ENCODE measurements around the gene HS3ST4.
"Not testable (repeated sequence)": the region's sequence is repeated elsewhere in the genome, so short reads cannot be mapped to it uniquely, and the experiment has no call there.

The HS3ST4 gene

GRCh38 chr16:26016989-26017388, 325.2 kb downstream of the HS3ST4 start:
- no peak for TF ChIP-seq ZNF274 (IDR thresholded peaks at IDR 0.05; ENCODE audit: low read depth, low read length)
- no peak for TF ChIP-seq YY1 (IDR thresholded peaks at IDR 0.05; ENCODE audit: insufficient read depth, insufficient read length)
- no peak for TF ChIP-seq SUZ12 (IDR thresholded peaks at IDR 0.05; ENCODE audit: extremely low read depth, insufficient read depth, insufficient read length)
- no peaks in the 10 kb centered on the region for H3K27me3 ChIP-seq (ENCODE audit: insufficient read depth, insufficient read length)
- no peaks in the 10 kb centered on the region for H3K36me3 ChIP-seq (ENCODE audit: insufficient read depth, insufficient read length, low read length)
- peaks cover 8% of the 10 kb centered on the region; the same call in 1 of the 2 replicates for H3K9me3 ChIP-seq (ENCODE audit: insufficient read depth, low read length)
- DNase-seq (ENCODE audit: low read depth, low spot score), result no peak
- no peak overlapping the region for H3K4me3 ChIP-seq (ENCODE audit: insufficient read length, low read depth)
- no peaks in the 10 kb centered on the region for H3K4me1 ChIP-seq (ENCODE audit: insufficient read depth, insufficient read length)
- H3K9ac ChIP-seq (ENCODE audit: insufficient read length, low read depth), result no peak overlapping the region

DNA sequence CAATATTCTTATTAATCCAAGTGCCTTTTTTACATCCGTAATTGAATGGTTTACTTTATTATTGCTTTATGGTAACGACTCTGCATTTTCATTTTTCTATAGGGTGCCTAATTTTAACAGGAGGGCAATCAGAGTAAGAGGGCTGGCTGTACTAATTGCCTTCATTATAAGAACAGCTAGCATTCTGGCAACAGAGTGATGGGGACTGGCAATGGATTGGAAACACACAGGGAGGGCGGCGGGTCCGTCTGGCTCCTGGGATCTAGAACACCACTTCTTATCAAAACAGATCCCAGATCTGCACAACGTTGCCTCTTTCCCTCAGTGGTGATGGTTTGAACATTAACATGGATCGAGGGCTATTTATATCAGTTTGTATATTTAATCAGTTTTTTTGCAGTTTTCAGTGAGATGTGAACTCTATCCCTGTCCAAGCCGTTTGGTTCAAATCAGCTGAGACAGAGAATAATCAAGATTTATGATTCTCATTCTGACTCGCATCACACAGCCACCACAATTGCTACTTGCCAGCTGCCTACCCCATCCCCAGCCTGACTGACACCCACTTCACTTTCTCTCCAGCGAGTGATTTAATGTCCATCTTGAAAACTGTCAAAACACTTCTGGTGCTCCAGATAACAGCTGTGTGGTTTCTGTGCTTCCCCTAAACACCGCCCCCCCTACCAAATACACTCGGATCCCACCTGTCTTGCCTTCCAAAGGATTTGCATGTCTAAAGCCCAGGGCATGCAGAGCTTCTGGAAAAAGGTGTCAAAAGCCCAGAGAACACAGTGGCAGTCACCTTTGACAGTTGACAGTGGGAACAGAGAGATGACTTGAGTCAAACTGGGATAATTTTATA, 327.9 kb downstream of the HS3ST4 start:
- Histone ChIP-seq H3K9me3 (ENCODE audit: insufficient read depth, low read length) (peaks cover 2% of the 10 kb centered on the region; the same call in 1 of the 2 replicates), H3K36me3 (ENCODE audit: insufficient read depth, insufficient read length, low read length) (no peaks in the 10 kb centered on the region), H3K4me1 (ENCODE audit: insufficient read depth, insufficient read length) (no peaks in the 10 kb centered on the region), H3K4me3 (ENCODE audit: insufficient read length, low read depth) (no peak overlapping the region), H3K27me3 (ENCODE audit: insufficient read depth, insufficient read length) (no peaks in the 10 kb centered on the region), H3K9ac (ENCODE audit: insufficient read length, low read depth) (no peak overlapping the region)
- DNase-seq (ENCODE audit: low read depth, low spot score), result no peak
- TF ChIP-seq YY1 (IDR thresholded peaks at IDR 0.05; ENCODE audit: insufficient read depth, insufficient read length) (no peak), ZNF274 (IDR thresholded peaks at IDR 0.05; ENCODE audit: low read depth, low read length) (no peak), SUZ12 (IDR thresholded peaks at IDR 0.05; ENCODE audit: extremely low read depth, insufficient read depth, insufficient read length) (no peak)

GRCh38 chr16:26026709-26027450, 335.1 kb downstream of the HS3ST4 start:
- Histone ChIP-seq H3K4me3 (ENCODE audit: insufficient read length, low read depth) (no peak overlapping the region), H3K36me3 (ENCODE audit: insufficient read depth, insufficient read length, low read length) (no peaks in the 10 kb centered on the region), H3K9me3 (ENCODE audit: insufficient read depth, low read length) (no peaks in the 10 kb centered on the region), H3K27me3 (ENCODE audit: insufficient read depth, insufficient read length) (no peaks in the 10 kb centered on the region), H3K4me1 (ENCODE audit: insufficient read depth, insufficient read length) (no peaks in the 10 kb centered on the region), H3K9ac (ENCODE audit: insufficient read length, low read depth) (no peak overlapping the region)
- TF ChIP-seq SUZ12 (IDR thresholded peaks at IDR 0.05; ENCODE audit: extremely low read depth, insufficient read depth, insufficient read length), result no peak
- TF ChIP-seq YY1 (IDR thresholded peaks at IDR 0.05; ENCODE audit: insufficient read depth, insufficient read length), result no peak
- TF ChIP-seq ZNF274 (IDR thresholded peaks at IDR 0.05; ENCODE audit: low read depth, low read length), result no peak
- DNase-seq (ENCODE audit: low read depth, low spot score), result no peak

DNA sequence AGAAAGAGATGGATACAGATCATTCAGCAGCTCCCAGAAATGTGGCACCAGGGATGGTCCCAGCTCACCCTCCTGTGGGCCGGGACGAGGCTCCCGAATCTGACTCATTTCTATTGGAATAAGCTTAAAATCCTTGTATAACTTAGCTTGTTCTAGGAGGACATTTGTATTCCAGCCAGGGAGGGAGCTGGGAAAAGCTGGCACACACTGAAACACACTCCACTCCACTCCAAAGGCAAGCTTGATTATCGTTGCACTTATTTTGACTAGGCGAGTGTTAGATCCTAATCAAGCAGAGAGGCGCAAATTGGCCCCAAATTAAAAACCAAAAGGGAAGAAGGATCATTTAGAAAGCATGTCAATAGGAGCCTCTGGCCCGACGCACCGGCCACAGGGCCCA, 339.5 kb downstream of the HS3ST4 start:
- Histone ChIP-seq H3K9me3 (ENCODE audit: insufficient read depth, low read length) (no peaks in the 10 kb centered on the region), H3K4me3 (ENCODE audit: insufficient read length, low read depth) (no peak overlapping the region), H3K4me1 (ENCODE audit: insufficient read depth, insufficient read length) (no peaks in the 10 kb centered on the region), H3K9ac (ENCODE audit: insufficient read length, low read depth) (no peak overlapping the region), H3K27me3 (ENCODE audit: insufficient read depth, insufficient read length) (no peaks in the 10 kb centered on the region), H3K36me3 (ENCODE audit: insufficient read depth, insufficient read length, low read length) (no peaks in the 10 kb centered on the region)
- TF ChIP-seq SUZ12 (IDR thresholded peaks at IDR 0.05; ENCODE audit: extremely low read depth, insufficient read depth, insufficient read length) (no peak), ZNF274 (IDR thresholded peaks at IDR 0.05; ENCODE audit: low read depth, low read length) (no peak), YY1 (IDR thresholded peaks at IDR 0.05; ENCODE audit: insufficient read depth, insufficient read length) (no peak)
- no peak for DNase-seq (ENCODE audit: low read depth, low spot score)

DNA sequence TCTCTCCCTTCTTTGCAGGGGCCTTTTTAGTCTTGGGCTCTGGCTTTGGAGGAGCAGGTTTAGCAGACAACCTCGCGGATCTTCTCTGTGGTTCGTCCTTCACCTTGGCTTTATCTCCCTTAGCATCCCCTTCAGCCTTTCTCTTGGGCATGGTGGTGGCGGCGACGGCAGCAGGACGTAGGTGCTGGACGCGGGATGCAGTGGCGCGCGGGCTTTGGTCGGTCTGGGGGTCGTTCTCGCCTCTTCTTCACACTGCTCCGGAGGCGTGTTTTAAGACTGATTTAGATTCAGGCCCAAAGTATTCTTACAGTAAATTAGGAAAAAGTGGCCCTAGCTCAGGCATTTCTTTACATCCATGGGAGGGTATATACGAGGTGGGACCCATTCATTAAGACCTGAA, 340.9 kb downstream of the HS3ST4 start:
- not testable (repeated sequence) for H3K9me3 ChIP-seq (ENCODE audit: insufficient read depth, low read length); H3K9ac ChIP-seq (ENCODE audit: insufficient read length, low read depth); DNase-seq (ENCODE audit: low read depth, low spot score); H3K4me1 ChIP-seq (ENCODE audit: insufficient read depth, insufficient read length); H3K27me3 ChIP-seq (ENCODE audit: insufficient read depth, insufficient read length); H3K4me3 ChIP-seq (ENCODE audit: insufficient read length, low read depth); H3K36me3 ChIP-seq (ENCODE audit: insufficient read depth, insufficient read length, low read length)

DNA sequence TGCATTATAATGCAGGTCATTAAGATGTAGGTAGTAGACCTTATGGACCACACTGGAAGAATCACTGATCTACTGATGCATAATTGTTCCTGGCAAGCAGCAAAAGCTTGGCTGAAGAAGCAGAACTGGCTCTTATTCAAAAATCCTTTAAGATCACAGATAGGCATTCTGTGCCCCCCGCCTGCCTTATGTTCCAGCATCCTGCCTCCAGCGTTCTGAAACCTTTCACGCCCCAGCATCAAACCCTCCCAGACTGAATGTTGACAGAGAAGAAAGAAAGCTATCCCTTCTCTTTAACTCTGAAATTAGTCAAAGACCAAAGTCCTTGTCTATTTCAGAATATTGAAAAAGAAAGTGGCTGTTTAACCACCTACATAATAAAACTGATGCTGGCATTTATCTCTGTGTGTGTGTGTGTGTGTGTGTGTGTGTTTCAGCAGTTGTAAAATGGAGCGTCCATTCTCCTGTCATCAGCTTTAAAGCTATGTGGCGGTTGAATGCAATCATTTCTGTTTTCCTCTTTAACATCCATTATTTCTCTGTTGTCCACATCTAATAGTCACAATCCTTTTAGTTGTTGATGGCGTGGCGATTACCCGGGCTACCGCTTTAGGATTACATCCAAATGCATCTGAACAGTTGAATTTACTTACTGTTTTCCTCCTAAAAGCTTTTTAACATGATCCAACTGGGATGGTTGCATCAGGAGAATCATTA, 350.4 kb downstream of the HS3ST4 start:
- Histone ChIP-seq H3K9me3 (ENCODE audit: insufficient read depth, low read length) (no peaks in the 10 kb centered on the region), H3K9ac (ENCODE audit: insufficient read length, low read depth) (no peak overlapping the region)
- TF ChIP-seq SUZ12 (IDR thresholded peaks at IDR 0.05; ENCODE audit: extremely low read depth, insufficient read depth, insufficient read length) (no peak), ZNF274 (IDR thresholded peaks at IDR 0.05; ENCODE audit: low read depth, low read length) (no peak), YY1 (IDR thresholded peaks at IDR 0.05; ENCODE audit: insufficient read depth, insufficient read length) (no peak)

GRCh38 chr16:26050472-26050871, 358.7 kb downstream of the HS3ST4 start:
- Histone ChIP-seq H3K9me3 (ENCODE audit: insufficient read depth, low read length) (peaks cover 4% of the 10 kb centered on the region; the same call in 1 of the 2 replicates), H3K4me3 (ENCODE audit: insufficient read length, low read depth) (no peak overlapping the region), H3K4me1 (ENCODE audit: insufficient read depth, insufficient read length) (peaks cover 9% of the 10 kb centered on the region), H3K9ac (ENCODE audit: insufficient read length, low read depth) (no peak overlapping the region), H3K36me3 (ENCODE audit: insufficient read depth, insufficient read length, low read length) (no peaks in the 10 kb centered on the region), H3K27me3 (ENCODE audit: insufficient read depth, insufficient read length) (no peaks in the 10 kb centered on the region)
- DNase-seq (ENCODE audit: low read depth, low spot score), result no peak
- no peak for TF ChIP-seq YY1 (IDR thresholded peaks at IDR 0.05; ENCODE audit: insufficient read depth, insufficient read length)
- TF ChIP-seq SUZ12 (IDR thresholded peaks at IDR 0.05; ENCODE audit: extremely low read depth, insufficient read depth, insufficient read length), result no peak
- no peak for TF ChIP-seq ZNF274 (IDR thresholded peaks at IDR 0.05; ENCODE audit: low read depth, low read length)

More for the DNA sequence above, 350.4 kb downstream of the HS3ST4 start:
- H3K36me3 ChIP-seq (ENCODE audit: insufficient read depth, insufficient read length, low read length), result no peaks in the 10 kb centered on the region
- DNase-seq (ENCODE audit: low read depth, low spot score), result no peak
- no peaks in the 10 kb centered on the region for H3K4me1 ChIP-seq (ENCODE audit: insufficient read depth, insufficient read length)
- H3K4me3 ChIP-seq (ENCODE audit: insufficient read length, low read depth), result no peak overlapping the region
- no peaks in the 10 kb centered on the region for H3K27me3 ChIP-seq (ENCODE audit: insufficient read depth, insufficient read length)

All from NT2/D1 (cell line).